AG09309 (cell line): ENCODE results near the gene CRYBB1.

ENCODE experiments used
- DNase-seq: peaks from one replicate; pipeline ENCODE4 v3.0.0-alpha.2; 2010; ENCODE audit warnings: low read depth
- H3K4me3 ChIP-seq: 2 replicates; pipeline ENCODE4 v1.5.1; 2011; ENCODE audit warnings: mild to moderate bottlenecking, low read depth, low read length, moderate library complexity; ENCODE audit not compliant: control insufficient read depth
- TF ChIP-seq, protein P1 (sequence below): IDR thresholded peaks from 2 replicates; pipeline ENCODE4 v1.5.1; 2011; ENCODE audit warnings: mild to moderate bottlenecking, low read depth, low read length, inconsistent platforms; ENCODE audit not compliant: insufficient read depth, control insufficient read depth; ENCODE audit errors: missing control alignments

Gene CRYBB1

DNA sequence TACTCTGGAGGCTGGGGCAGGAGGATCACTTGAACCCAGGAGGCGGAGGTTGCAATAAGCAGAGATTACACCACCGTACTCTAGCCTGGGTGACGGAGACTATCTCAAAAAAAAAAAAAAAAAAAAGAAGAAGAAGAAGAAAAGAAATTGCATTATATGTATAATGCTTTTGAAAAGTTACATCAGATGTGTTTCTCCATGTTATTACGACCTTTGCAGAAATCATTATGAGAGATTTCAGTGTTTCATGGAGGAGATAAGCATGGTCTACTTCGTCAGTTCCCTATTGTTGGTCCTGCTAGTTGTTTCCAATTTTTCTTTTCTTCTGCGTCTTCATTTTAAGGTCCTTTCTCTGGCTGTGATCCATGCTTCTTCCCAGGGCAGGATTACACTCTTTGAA, 42.5 kb upstream of the CRYBB1 start:
- no peak overlapping the region for H3K4me3 ChIP-seq
- DNase-seq = no peak
- TF ChIP-seq, protein P1, sequence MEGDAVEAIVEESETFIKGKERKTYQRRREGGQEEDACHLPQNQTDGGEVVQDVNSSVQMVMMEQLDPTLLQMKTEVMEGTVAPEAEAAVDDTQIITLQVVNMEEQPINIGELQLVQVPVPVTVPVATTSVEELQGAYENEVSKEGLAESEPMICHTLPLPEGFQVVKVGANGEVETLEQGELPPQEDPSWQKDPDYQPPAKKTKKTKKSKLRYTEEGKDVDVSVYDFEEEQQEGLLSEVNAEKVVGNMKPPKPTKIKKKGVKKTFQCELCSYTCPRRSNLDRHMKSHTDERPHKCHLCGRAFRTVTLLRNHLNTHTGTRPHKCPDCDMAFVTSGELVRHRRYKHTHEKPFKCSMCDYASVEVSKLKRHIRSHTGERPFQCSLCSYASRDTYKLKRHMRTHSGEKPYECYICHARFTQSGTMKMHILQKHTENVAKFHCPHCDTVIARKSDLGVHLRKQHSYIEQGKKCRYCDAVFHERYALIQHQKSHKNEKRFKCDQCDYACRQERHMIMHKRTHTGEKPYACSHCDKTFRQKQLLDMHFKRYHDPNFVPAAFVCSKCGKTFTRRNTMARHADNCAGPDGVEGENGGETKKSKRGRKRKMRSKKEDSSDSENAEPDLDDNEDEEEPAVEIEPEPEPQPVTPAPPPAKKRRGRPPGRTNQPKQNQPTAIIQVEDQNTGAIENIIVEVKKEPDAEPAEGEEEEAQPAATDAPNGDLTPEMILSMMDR = no peak

DNA sequence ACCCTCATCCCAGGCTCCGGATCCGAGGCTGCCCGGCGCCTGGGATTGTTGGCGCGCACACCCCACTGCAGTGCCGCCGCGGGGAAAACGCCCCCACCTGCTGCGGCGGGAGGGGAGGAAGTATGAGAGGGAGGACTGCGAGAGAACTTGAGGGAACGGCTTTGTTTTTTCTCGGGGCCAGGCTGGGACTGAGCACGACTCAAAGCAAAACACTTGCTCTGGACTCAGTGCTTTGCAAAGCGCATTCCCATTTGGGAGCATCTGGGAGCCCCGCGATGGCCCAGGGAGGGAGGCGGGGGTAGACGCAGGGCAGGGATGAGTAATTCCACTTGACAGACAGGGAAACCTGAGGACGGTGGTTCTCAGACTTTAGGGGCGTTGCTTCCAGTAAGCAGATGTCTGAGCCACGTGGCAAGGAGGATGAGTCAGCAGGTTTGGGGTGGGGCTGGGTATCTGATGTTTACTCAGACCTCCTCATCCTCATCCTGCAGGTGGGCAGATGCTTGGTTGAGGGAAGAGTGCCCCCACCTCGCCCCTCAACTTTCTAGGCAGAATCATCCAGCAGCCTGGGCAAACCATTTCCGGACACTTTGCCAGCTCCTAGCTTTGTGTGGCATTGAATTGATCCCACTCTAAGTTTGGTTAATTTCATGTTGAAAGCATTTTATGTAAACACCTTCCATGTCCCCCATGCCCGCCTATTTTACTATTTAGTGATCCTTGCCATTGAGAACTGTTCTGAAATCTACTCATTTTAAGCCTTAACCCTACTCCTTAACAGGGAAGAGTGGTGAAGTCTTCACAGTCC, 41.0 kb upstream of the CRYBB1 start:
- H3K4me3 ChIP-seq = peak overlapping the region; percentile 36
- TF ChIP-seq, protein P1 = no peak

DNA sequence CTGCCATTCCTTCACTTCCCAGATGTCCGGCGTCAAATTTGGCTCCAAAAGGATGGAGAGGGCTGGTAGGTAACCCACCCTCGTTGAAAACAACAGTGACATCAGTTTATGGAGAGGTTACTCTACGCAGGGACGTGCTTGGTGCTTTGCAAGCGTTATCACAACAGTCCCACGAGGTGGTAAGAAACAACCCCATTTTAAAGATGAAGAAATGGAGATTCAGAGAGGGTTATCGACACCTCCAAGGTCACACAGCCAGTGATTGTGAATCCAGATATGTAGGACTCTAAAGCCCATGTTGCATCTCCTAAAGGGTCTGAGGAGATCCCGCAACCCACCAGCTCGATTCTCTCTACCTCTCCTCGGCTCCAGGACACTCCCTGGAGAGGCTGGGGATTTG, 40.3 kb upstream of the CRYBB1 start:
- no peak for DNase-seq
- peak overlapping the region; percentile 36 for H3K4me3 ChIP-seq
- TF ChIP-seq, protein P1 = no peak

More for the DNA sequence above, 41.0 kb upstream of the CRYBB1 start:
- peak; percentile 67 for DNase-seq

DNA sequence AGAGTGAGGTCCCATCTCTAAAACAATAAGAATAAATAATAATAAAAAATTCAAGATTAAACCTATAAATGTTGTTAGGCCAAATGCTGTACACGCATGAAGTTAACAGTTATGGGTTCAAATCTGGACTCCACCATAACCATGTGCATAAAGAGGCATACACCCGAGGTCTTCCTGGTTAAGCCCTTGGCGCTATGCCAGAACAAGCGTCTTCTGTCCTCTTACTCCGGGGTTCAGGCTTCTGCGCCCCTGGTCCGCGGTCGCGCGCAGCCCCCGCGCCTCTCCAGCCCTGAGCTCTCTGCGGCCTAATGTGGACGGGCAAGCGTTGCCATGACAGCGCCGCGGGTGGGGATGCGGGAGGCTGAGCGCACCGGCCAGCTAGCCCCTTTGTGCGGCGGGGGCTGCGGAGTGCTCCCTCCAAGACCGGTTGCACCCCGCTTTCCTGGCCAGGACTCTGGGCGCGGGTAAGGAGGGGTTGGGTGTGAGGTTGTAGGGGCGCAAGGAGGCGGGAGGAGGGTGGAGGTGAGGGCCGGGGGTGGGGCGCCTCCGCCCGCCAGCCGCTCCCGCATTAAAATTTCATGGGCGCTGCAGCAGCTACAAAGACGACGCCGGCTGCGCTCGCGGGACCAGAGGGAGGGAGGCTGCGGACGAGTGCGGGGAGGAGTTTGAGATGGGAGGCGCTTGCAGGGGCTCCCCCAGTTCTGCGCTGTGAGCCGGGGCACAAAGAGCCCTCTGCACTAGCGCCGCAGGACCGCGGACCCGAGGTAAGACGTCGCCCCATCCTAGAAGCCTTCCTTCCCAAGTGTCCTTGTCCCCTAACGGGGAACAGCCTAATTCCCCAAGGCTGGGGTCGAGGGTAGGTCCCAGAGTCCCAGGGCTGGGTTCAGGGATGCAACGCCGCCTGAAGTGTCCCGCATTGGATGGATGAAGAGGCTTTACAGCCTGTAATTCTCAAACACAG, 39.3 kb upstream of the CRYBB1 start, which contains the start of gene MIAT:
MIAT (plus strand) TSS at position 698 of the 961 bp plus-strand sequence.
- no peak for DNase-seq
- TF ChIP-seq, protein P1 = no peak
- H3K4me3 ChIP-seq = peak within 1 kb of the TSS; percentile 36

DNA sequence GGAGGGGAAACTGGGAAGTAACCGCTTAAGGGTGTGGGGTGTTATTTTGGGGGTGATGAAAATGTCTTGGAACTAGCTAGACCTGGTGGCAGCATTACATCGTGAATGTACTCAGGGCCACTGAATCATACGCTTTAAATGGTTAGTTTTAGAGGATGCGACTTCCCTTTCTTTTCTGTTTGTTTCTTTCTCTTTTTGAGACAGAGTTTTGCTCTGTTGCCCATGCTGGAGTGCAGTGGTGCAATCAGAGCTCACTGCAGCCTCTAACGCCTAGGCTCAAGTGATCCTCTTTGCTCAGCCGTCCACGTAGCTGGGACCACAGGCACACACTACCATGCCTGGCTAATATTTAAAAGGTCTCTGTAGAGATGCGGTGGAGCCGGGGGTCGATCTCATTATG, 34.0 kb upstream of the CRYBB1 start:
- DNase-seq = no peak
- no peak overlapping the region for H3K4me3 ChIP-seq
- TF ChIP-seq, protein P1 = no peak

DNA sequence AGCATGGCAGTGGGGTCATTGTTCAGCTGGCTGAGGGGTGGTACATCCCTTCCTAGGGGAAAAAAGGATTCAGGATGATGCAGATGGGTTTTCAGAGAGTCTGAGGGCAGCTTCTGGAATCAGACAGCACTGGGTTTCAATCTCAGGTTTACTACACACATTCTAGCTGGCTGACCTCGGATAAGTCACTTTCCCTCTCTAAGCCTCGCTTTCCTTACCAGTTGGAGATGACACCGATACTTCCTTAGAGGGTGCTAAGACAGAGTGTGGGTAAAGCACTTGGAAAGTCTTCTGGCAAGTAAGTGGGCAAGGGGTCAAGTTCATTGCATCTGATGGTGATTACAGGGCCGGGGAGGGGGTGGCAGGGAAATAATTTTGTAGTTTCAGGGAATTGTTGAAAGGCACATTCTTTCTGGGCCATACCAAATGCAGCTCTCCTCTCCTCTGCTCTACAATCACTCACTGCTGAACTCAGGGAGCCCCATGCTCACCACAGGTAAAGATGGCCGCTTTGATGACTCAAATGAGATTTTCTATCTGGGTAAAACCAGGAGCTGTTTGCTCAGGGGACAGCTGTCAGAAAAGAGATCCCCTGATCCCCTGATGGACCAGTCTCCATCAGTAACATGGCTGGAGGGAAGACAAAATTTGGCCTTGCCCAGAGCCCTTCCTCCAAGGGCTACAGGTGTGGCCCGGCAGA, 33.0 kb upstream of the CRYBB1 start:
- TF ChIP-seq, protein P1 = no peak
- no peak overlapping the region for H3K4me3 ChIP-seq
- no peak for DNase-seq
